Measurements from ENCODE around the gene ADH4.
"Not testable (repeated sequence)": the region's sequence is repeated elsewhere in the genome, so short reads cannot be mapped to it uniquely, and the experiment has no call there.

ADH4 gene

DNA sequence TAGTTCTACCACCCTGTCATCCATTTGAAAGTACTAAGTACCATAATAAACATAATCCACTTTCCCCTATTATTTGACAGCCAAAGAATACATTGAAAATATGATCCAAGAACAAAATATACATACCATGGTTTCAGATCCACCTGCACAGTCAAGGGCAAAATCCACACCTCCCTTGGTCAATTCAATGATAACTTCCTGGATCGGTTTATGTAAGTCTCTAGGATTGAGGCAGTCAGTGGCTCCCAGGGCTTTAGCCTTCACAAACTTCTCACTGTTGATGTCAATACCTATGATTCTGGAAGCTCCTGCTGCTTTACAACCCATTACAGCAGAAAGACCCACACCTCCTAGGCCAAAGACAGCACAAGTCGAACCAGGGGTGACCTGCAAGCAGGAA lies 12.7 kb downstream of the ADH4 start:
- DNase-seq: no peak

GRCh38 chr4:99126376-99126775 lies 17.7 kb downstream of the ADH4 start:
- DNase-seq: no peak

DNA sequence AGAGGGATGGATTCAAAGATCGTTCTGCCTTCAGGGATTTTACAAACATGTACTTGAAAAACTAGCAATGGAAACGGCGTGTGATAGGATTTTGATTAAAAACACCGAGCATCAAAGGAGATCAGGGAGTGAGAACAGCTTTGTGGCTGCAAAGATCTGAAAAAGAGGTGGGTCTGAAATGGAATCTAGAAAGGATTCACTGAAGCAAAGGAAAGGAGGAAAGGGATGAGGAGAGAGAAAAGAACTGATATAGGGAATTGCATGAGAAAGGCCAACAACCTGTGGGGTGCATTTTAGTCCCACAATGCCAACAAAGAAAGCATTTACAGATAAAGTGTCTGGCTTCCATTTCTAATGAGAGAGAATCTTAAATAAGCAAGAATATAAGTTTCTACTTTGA lies 23.1 kb downstream of the ADH4 start:
- DNase-seq: no peak

- DNase-seq: no peak
Measured at GRCh38 chr4:99120501-99120900, 23.6 kb downstream of the ADH4 start.

DNA sequence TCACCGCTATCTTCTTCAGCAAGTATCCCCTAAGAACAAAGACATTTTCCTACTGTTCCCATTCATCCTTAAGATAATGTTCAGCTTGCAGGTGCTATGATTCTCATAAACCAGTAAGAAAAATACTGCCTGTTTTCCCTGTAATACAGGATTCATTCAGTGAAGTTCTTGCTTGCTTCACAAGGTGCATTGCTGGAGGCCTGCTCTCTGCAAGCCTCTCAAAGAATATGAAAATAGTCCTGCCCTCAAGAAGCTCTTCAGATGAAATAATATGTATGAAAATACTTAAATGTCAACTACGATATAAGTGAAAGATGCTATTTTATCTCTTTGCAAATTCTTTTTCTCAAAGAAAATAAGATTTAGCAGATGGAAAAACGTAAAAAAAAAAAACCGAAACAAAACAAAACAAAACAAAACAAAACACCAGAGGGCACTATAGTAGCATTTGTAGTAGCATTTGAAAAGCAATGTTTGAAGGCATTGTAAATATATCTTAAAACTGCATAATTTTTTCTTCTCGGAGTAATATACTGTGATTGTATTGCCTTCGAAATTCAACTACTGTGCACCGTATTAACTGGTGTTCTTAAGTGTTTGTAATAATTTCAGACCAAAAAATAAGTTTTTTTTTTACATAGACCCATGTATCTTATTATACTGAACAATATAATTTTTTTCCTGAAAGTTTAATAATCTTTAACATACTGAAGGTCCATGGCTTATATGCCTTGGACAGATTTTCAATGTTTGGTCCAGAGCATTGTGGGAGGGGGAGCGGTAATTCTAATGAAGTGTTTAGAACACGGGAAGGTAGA lies 26.0 kb downstream of the ADH4 start:
- DNase-seq: peak in 2 of 3 experiments; percentile 20 to 36

GRCh38 chr4:99117122-99117841 lies 26.8 kb downstream of the ADH4 start:
- DNase-seq: not testable (repeated sequence)

- DNase-seq: not testable (repeated sequence)
Measured at GRCh38 chr4:99109286-99109685, 34.8 kb downstream of the ADH4 start.

DNA sequence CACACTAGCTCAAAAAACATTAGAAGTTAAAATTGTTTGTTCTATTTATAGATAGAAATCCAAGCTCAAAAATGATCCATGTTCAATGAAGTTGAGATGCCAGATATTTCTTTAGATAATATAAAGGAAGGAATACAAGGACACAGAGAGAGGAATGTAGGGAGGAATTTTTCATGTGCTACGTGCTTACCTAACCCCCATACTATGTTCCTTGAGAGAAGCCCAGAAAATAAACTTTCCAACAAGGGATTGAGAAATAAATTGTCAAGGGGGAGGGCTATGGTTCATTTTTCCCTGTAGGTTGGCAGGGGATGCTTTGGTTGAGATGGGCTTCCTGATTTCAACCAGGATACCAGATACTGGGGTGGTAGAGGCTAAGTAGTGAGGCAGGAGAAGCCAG lies 39.9 kb downstream of the ADH4 start:
- no peak for DNase-seq

- no peak for DNase-seq
Measured at GRCh38 chr4:99103166-99103565, 40.9 kb downstream of the ADH4 start.

GRCh38 chr4:99102634-99103033 lies 41.5 kb downstream of the ADH4 start:
- DNase-seq: no peak

- no peak for DNase-seq
Measured at GRCh38 chr4:99100876-99101275, 43.2 kb downstream of the ADH4 start.

GRCh38 chr4:99099814-99100213 lies 44.3 kb downstream of the ADH4 start:
- DNase-seq: not testable (repeated sequence)

GRCh38 chr4:99099311-99099710 lies 44.8 kb downstream of the ADH4 start:
- DNase-seq: no peak

DNA sequence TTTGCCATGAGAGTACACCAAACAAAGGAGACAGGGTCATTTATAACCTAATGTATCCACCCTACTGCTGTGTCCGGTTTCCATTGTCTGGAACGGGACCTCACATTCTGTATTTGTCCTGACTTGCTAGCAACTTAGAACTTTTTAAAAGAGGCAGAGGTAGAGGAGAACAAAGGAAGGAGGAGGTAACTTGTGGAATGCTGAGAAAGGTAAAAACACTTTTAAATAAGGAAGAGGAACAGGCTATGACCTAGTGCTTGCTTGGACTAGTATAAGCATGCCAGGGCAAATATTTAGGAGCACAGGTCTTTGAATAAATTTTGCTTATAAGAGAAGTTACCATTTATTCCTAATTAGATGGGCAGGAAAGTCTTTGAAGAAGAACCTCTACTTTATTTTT lies 52.3 kb downstream of the ADH4 start:
- not testable (repeated sequence) for DNase-seq

GRCh38 chr4:99091216-99091575 lies 52.9 kb downstream of the ADH4 start:
- DNase-seq: no peak

GRCh38 chr4:99090481-99091215 lies 53.4 kb downstream of the ADH4 start:
- no peak for DNase-seq

- DNase-seq: peak; percentile 59 to 90 (median 80)
Measured at GRCh38 chr4:99088481-99089365, 55.4 kb downstream of the ADH4 start, which contains the start of gene ADH5. ADH5 (minus strand) TSS chr4:99088788; CDS start chr4:99088700, 88 bp downstream.

GRCh38 chr4:99088023-99088449 lies 56.1 kb downstream of the ADH4 start:
- DNase-seq: peak in 2 of 3 experiments; percentile 58 to 74

- DNase-seq: no peak
Measured at GRCh38 chr4:99084595-99084994, 59.5 kb downstream of the ADH4 start.

GRCh38 chr4:99082192-99082591 lies 61.9 kb downstream of the ADH4 start:
- DNase-seq: no peak

GRCh38 chr4:99080869-99081268 lies 63.2 kb downstream of the ADH4 start:
- DNase-seq: not testable (repeated sequence)

DNA sequence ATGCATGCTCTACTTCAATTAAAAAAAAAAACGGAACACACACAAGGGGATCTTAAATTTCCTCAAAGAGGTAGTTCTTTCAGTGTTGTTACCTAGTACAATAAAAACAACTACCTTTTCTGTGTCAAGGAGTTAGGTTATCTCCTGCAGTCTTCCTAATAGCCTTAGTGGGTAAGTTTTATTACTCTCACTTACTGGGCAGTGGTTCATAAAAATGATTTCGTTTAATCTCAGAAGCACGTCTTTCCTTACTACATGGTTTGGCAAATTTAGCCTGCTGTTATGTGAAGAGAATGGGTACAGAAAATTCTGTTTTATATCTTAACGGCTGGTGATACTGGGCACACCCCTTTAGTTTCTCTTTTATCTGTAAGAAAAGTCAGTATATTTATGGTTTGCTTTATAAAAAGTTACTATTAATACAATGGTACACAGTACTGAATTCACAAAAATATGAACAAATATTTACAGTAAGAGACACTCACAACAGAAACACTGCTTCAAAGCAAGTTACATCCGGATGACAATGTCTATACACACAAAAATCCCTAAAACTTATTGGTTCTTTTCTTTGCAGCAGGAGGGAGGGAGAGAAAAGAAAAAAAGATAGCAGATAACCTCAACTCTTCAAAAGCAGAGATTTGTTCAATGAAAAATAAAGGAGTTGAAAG lies 64.3 kb downstream of the ADH4 start:
- no peak for DNase-seq
